ENCODE measurements around the gene FAM8A1. TPM values are rescaled to one million over a fixed set of nuclear protein-coding genes. Genes with fewer than 3 reads are reported as not detected.

The FAM8A1 gene
- total RNA-seq, 1 donor from 2014 or later = 30.0 TPM

Small RNA genes lying within 50 kb of the gene (small RNA-seq; reads per million reads assigned to genes)
- gene RNU6-190P (ENCODE audit: low replicate concordance) = not detected
- gene SUMO2P13 (ENCODE audit: low replicate concordance) = not detected

Other genes with a start within 250 kb of the FAM8A1 start
- 10.2 TPM for gene CAP2, start 206.7 kb upstream of the FAM8A1 start, total RNA-seq
- 37.7 TPM for gene NUP153, start 106.6 kb downstream of the FAM8A1 start, total RNA-seq

Data from skin of body (tissue), 2 donors.